HG02759 (cell line): ENCODE results near the gene SRRM3.
"Not testable (repeated sequence)": the region's sequence is repeated elsewhere in the genome, so short reads cannot be mapped to it uniquely, and the experiment has no call there.

Source experiments
- ATAC-seq: cut with Tn5 transposase; IDR thresholded peaks from one replicate; pipeline ENCODE4 v1.9.1; 2021; ENCODE audit warnings: mild to moderate bottlenecking, moderate library complexity; ENCODE audit not compliant: unreplicated experiment

Gene SRRM3

GRCh38 chr7:76189276-76189675, 12.4 kb upstream of the SRRM3 start:
- ATAC-seq, result no peak

- ATAC-seq, result no peak
Observed at GRCh38 chr7:76191783-76192240, 9.9 kb upstream of the SRRM3 start.

DNA sequence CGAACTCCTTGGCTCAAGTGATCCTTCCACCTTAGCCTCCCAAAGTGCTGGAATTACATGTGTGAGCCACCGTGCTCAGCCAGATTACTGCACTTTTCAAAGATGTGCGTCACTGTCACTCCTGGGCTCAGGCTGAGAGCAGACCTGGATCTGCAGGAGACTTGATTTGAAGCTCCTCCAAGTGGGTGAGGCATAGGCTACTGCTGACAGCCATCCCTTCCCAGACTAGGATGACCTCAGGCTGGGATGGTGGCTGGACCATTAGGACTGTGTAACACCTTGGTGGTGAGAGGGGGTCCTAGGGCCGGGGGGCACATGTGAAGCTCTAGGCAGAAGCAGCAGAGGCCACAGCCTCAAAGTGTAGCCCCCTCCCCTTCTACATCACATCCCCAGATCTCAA, 8.2 kb upstream of the SRRM3 start:
- ATAC-seq, result no peak

- no peak for ATAC-seq
Observed at GRCh38 chr7:76193883-76194282, 7.8 kb upstream of the SRRM3 start.

GRCh38 chr7:76196786-76197185, 4.9 kb upstream of the SRRM3 start:
- no peak for ATAC-seq

- no peak for ATAC-seq
Observed at GRCh38 chr7:76198202-76198601, 3.5 kb upstream of the SRRM3 start.

DNA sequence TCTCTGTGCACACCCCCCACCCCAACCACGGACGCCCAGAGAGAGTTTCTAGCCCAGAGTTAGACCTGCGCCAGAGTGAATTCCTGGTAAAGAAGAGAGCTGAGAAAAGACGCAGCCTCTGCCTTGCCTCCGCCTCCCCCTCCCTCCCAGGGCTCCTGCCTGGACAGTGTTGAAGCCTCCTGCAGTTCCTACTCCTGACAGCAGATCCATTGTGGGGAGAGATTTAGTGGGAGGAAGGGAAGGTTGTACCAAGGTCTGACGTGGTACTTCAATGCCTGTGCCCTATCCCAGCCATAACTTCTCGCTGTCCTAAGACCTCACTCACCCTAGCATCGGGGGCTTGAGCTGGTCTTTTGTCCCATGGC, 952 bp downstream of the SRRM3 start:
- ATAC-seq, result no peak

DNA sequence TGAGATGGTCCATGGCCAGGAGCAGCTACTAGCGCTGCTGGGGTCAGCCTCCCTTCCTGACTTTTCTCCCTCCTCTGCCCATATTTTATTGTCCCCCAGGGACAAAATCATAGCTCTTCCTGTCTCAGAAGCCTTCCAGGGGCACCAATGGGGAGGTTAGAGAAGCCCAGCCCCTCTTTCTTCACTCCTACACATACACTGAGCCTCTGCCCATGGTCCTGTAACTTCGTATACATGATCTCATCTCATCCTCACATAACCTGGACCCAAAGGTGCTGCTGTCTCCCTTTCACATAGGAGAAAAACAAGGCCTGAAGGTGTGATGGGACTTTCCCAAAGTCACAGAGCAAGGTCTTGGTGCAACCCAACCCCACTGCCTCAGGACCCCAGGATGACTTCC, 2.5 kb downstream of the SRRM3 start:
- no peak for ATAC-seq

DNA sequence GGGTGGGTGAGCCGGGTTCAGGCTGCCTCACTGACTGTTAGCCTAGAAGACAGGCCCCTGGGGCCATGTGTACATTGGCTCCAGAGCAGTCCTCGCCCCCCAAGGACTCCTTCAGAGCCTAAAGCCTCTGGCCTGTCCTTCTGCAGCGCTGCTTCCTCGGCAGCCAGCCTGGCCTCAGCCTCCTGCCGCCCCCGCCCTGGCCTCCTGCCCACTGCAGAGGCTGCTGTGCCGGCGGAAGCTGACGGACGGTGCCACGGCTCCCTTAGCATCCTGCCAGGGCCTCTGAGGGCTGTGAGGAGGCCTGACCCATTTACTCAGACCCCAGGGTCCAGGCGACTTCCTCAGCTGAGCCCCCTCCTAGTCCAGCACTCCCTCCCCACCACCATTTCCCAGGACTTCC, 4.9 kb downstream of the SRRM3 start:
- no peak for ATAC-seq

GRCh38 chr7:76209310-76209709, 7.6 kb downstream of the SRRM3 start:
- no peak for ATAC-seq

DNA sequence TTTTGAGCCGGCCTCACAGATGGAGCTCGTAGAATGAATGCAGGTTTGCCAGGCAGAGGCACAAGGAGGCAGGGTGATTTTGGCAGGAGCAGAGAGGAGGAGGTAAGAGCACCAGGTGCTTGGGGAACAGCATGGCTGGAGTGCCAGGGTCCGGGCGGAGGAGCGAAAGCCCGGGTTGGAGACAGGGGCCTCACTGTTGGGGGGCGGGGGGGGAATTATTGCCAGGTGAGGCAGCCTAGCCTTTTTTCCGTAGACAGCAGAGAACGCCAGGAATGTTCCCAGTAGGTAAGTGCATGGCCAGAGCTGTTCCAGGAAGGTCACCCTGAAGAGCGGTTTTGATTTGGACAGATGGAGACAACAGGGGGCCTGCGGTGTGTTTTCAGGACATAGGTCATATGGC, 9.5 kb downstream of the SRRM3 start:
- no peak for ATAC-seq

DNA sequence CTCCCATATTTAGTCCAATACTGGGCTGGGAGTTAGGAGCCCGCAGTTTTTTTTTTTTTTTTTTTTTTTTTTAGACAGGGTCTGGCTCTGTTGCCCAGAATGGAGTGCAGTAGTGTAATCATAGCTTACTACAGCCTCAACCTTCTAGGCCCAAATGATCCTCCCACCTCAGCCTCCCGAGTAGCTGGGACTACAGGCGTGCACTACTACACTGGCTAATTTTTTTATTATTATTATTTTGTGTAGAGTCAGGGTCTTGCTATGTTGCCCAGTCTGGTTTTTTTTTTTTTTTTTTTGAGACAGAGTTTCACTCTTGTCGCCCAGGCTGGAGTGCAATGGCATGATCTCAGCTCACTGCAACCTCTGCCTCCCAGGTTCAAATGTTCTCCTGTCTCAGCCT, 13.7 kb downstream of the SRRM3 start:
- not testable (repeated sequence) for ATAC-seq

GRCh38 chr7:76216381-76217082, 14.8 kb downstream of the SRRM3 start:
- no peak for ATAC-seq

- ATAC-seq, result no peak
Observed at GRCh38 chr7:76217942-76218566, 16.4 kb downstream of the SRRM3 start.

DNA sequence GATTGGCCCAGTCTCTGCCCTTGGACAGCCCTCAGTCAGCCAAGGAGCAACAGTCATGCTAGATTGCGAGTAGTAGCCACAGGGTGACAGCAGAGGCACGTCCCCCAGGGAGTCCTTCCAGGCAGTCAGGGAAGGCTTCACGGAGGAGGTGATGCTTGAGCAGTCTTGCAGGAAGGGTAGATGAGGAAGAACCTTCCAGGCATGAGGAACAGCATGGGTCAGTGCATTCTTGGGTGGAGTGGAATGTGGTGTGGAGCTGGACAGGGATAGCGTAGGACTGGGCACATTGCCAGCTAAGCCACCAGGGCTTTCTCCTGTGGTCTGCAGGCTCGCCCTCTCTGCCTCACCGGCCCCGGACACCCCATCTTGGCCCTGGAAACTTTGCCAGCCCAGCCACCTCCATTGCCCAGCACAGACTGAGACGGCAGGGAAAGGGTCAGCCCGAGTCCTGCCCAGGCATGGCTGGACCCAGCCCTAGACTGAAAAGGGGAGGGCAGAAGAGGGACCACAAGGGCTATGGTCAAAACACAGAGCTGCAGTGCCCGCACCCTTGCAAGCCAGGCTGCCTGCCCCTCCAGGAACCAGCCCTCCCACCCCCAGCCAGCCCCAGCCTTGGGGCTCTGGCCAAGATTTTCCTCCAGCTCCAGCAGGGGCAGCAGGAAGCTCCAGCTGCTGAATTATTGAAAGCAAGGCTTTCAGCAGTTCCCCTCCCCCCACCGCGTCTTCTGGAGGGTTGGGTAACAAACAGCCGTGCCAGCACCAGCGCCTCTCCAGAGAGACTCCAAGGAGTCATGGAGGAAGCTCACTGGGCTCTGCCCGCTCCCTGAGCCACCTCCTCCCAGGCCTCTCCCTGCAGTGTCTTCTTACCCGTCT, 18.7 kb downstream of the SRRM3 start:
- no peak for ATAC-seq

GRCh38 chr7:76222333-76222732, 20.6 kb downstream of the SRRM3 start:
- ATAC-seq, result no peak

DNA sequence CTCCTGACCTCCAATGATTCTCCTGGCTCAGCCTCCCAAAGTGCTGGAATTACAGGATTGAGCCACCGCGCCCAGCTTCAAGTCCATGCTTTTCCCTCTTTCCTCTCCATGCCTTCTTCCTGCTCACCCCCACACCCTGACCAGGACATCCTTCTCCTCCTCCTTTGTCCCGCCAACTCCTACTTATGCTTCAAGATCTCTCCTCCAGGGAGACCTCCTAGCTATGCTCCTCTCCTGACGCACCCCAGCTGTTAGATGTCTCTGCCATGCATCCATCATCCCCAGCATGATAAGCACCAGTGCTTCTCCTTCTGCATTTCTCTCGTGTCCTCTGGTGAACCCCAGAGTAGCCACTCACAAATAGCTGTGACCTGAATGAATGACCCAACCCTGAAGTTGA, 21.1 kb downstream of the SRRM3 start:
- ATAC-seq, result no peak

DNA sequence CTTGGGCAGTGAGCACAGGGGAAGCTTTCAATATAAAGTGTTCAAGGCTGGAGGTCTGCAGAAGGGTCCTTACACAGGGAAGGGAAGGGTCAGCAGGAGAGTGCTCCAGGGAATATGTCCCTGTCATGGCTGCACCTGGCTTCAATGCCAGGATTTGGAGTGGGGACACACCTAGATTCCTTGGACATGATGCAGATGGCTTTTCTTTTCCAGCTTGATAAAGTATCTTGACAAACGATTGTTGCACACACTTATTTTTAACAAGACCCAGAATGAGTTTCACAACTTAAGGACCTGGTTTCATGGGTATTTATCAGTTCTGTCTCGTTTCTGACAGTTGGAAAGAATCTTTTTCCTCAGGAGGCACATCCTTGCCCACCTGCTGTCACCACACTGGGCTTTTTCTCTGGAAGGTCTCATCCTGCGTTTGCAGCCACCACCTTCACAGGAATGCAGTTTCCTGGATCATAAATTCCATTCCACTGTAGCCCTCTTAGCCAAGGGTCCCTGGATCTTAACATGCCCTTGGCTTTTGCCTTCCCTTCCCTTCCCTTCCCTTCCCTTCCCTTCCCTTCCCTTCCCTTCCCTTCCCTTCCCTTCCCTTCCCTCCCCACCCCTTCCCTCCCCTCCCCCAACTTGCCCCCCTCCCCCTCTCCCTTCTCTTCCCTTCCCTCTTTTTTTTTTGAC, 21.7 kb downstream of the SRRM3 start:
- ATAC-seq, result no peak

DNA sequence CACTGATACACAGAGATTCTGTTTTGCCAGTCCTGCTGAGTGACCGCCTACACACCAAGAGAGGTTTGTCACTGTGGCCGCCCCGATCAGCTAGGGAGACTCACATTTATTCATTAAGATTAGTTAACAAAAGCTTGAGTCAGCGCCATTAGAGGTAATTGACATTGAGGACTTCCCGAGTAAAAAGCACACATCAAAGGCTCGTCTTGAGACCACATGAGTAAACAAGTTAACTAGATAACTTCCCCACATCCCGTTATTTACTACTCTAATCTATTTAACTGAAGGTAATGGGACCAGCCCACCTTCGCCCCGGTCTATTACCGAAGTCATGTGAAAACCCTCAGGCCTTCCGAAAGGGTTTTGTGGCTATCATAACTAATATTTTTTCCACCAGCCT, 23.0 kb downstream of the SRRM3 start:
- no peak for ATAC-seq

DNA sequence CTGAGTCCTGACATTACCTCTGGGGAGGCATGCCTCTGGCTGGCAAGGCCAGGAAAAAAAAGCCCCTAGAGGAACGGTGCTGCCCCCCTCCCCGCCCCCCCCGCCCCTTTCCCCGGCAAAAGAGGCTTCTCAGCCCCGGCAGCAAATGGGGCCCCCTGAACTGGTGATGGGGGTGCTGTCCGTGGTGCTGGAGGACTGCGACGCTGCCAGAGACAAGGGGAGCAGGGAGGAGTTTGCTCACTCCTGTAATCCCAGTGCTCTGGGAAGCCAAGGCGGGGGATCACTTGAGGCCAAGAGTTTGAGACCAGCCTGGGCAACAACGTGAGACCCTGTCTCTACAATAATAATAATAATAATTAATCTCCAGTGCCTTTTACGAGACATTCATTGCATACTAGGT, 23.7 kb downstream of the SRRM3 start:
- ATAC-seq, result no peak

DNA sequence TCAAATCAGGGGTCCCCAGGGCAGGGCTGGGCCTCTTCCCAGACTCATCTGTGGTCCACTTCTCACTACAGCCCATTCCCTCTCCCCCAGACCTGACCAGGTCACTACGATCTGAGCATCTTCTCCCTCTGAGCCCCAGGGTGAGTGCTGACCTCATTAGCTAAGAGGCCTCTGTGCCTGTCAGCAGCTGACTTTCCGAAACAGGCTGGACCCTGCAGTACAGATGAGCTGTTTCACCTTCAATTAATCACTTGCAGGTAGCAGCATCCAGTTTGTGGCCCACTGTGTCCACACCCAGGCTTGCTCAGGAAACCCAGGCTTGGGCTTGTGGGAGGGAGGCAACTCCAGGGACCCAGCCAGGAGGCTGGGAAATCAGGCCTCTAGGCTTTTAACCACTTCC, 24.3 kb downstream of the SRRM3 start:
- no peak for ATAC-seq
